Mammary epithelial cell (primary cell): Measurements from ENCODE around the gene GRAP.

Experiments
- CTCF ChIP-seq, 2 donors: IDR thresholded peaks in 1 of 2; conservative IDR thresholded peaks in 1 of 2; 2 replicates each; pipeline ENCODE4 v1.5.1; 2011 to 2012; ENCODE audit warnings: inconsistent platforms in 2 of 2, low read length in 2 of 2, mild to moderate bottlenecking in 2 of 2, control low read depth in 1 of 2, low read depth in 1 of 2; ENCODE audit not compliant: insufficient read depth in 1 of 2; ENCODE audit errors: extremely low read depth in 1 of 2
- EZH2 ChIP-seq: IDR thresholded peaks from 2 replicates; pipeline ENCODE4 v1.6.1; 2012; ENCODE audit warnings: low read length, inconsistent platforms, borderline replicate concordance

- TF ChIP-seq CTCF (conservative IDR thresholded peaks at IDR 0.05 in 1 of 2, IDR thresholded peaks at IDR 0.05 in 1 of 2; ENCODE audit: extremely low read depth in 1 of 2, insufficient read depth in 1 of 2, low read depth in 1 of 2, low read length in 2 of 2): no peak
- TF ChIP-seq EZH2: no peak
These were observed 41.5 kb downstream of the GRAP start for GRCh38 chr17:19005137-19005773.
